Endodermal cell (in vitro differentiated cells): ENCODE data around the gene ABLIM3. TPM values are rescaled to one million over a fixed set of nuclear protein-coding genes. Genes with fewer than 3 reads are reported as not detected.

Experiments
- DNase-seq: peaks from one replicate; pipeline ENCODE4 v3.0.0-alpha.2; 2017
- H3K27ac ChIP-seq: 2 replicates; pipeline ENCODE4 v1.5.1; 2013; ENCODE audit warnings: mild to moderate bottlenecking, low read depth, low read length, moderate library complexity
- H3K27me3 ChIP-seq: 2 replicates; pipeline ENCODE4 v1.6.1; 2013; ENCODE audit warnings: mild to moderate bottlenecking, low read length, moderate library complexity; ENCODE audit not compliant: insufficient read depth, control insufficient read depth, poor library complexity, severe bottlenecking
- H3K36me3 ChIP-seq: 2 replicates; pipeline ENCODE4 v1.7.0; 2013; ENCODE audit warnings: mild to moderate bottlenecking, low read length, moderate library complexity; ENCODE audit not compliant: control insufficient read depth, insufficient read depth
- H3K4me1 ChIP-seq: one replicate; pipeline ENCODE4 v1.7.0; 2013; ENCODE audit warnings: low read length; ENCODE audit not compliant: control insufficient read depth, insufficient read depth
- H3K4me3 ChIP-seq: 2 replicates; pipeline ENCODE4 v1.5.1; 2013; ENCODE audit warnings: mild to moderate bottlenecking, low read length, moderate library complexity
- H3K9ac ChIP-seq: 2 replicates; pipeline ENCODE4 v1.6.1; 2013; ENCODE audit warnings: mild to moderate bottlenecking, low read length, moderate library complexity; ENCODE audit not compliant: poor library complexity, severe bottlenecking; ENCODE audit errors: extremely low read depth
- H3K9me3 ChIP-seq: 2 replicates; pipeline ENCODE4 v1.6.1; 2013; ENCODE audit warnings: mild to moderate bottlenecking, low read length, moderate library complexity; ENCODE audit not compliant: control insufficient read depth
- H3K27ac Mint-ChIP-seq: 2 replicates; pipeline ENCODE4 v1.8.0; 2020; ENCODE audit warnings: mixed read lengths
- H3K27me3 Mint-ChIP-seq: 2 replicates; pipeline ENCODE4 v1.8.0; 2021; ENCODE audit warnings: mild to moderate bottlenecking, mixed read lengths; ENCODE audit not compliant: insufficient read depth
- H3K36me3 Mint-ChIP-seq: 2 replicates; pipeline ENCODE4 v1.8.0; 2020; ENCODE audit warnings: low read depth, mixed read lengths
- H3K4me1 Mint-ChIP-seq: 2 replicates; pipeline ENCODE4 v1.8.0; 2020; ENCODE audit warnings: mixed read lengths
- H3K4me3 Mint-ChIP-seq: 2 replicates; pipeline ENCODE4 v1.8.0; 2020; ENCODE audit warnings: mild to moderate bottlenecking, moderate library complexity, mixed read lengths
- H3K9me3 Mint-ChIP-seq: 2 replicates; pipeline ENCODE4 v1.8.0; 2020; ENCODE audit warnings: mild to moderate bottlenecking, mixed read lengths
- CTCF ChIP-seq: fragments of 200-600 bp; sonication (generic); conservative IDR thresholded peaks from 2 replicates; pipeline ENCODE4 v1.5.0; 2021; ENCODE audit warnings: antibody characterized with exemption, mild to moderate bottlenecking
- WGBS, 2 experiments: methylation state at CpG; one replicate each; pipeline versions ENCODE4 v1.1.5 to v1.1.7; 2013; ENCODE audit warnings: missing lambda C conversion rate in 2 of 2, mixed read lengths in 1 of 2; ENCODE audit not compliant: insufficient coverage in 1 of 2, insufficient read length in 1 of 2; 5-methylcytosine and 5-hydroxymethylcytosine counted together
- total RNA-seq, 2 donors: library from RNA; stranded (reverse); fragmentation: NEBNext Ultra II Directional in 1 of 2; extraction: Animal tissue kit (Norgen Biotek cat#: 25700) in 1 of 2; gene quantifications; 2 replicates in 1 of 2; 3 replicates in 1 of 2; pipeline ENCODE4 v1.2.1, GENCODE V29; 2021

The ABLIM3 gene
- total RNA-seq, 2 donors from 2014 or later = 0.24 to 0.66 TPM

DNA sequence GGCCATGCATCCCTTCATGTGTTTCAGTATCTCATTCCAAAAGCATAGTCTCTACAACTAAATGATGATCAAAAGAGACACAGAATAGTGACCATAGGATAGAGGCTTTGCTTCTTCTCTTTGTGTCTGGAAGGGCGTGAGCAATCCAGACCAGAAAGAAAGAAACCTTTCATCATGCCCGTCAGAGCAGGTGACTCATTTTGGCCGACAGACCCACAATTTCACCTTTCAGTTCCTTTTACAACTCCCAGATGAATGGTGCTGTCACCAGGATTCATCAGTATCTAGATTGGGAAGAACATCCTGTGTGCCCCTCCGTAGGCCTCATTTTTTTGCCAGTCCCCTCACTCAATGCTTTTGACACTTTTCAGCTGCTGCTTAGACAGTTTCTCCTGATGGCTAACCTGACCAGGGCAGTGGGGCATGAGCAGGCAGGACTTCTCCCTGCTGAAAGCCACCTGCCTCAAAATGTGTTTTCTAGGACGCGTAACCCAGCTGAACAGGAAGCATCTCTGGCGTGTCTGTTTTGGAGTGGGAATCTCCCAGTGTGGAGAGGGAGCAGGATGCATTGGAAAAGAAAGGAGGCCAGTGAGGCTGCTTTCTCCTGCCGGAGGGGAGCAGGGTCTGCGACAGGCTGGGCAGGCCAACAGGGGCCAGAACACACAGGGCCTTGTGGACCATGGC lies 21.2 kb downstream of the ABLIM3 start:
- Mint-ChIP-seq H3K9me3 (no peaks in the 10 kb centered on the region), H3K27ac (no peak overlapping the region), H3K4me1 (no peaks in the 10 kb centered on the region), H3K27me3 (peaks cover 7% of the 10 kb centered on the region), H3K4me3 (no peak overlapping the region), H3K36me3 (no peaks in the 10 kb centered on the region)
- no peak for DNase-seq
- Histone ChIP-seq H3K27ac (no peak overlapping the region), H3K27me3 (peaks cover 4% of the 10 kb centered on the region), H3K9ac (no peak overlapping the region), H3K4me3 (no peak overlapping the region), H3K36me3 (no peaks in the 10 kb centered on the region), H3K9me3 (no peaks in the 10 kb centered on the region), H3K4me1 (no peaks in the 10 kb centered on the region)
- no peak for TF ChIP-seq CTCF
- 74 to 82% methylated on average over 8 to 9 of the region's 9 CpGs for WGBS, 2 experiments

DNA sequence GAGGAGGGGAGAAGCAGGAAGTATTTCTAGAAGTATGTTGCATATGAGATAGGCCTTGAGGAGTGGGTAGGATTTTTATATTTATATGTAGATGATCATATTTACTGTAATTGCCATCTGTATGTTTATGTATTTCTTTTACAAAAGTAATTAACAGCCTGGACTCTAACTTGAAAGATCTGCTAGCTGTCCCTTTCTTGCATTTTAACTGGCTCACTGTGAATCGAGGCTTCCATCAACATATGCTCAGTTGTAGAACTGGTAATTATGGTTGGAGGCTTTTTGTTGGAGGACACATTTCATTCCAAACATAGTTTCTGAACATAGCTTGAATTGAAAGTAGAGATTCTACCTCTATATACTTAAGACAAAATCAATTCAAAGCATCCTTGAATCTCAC lies 23.4 kb downstream of the ABLIM3 start:
- Mint-ChIP-seq H3K27ac (no peak overlapping the region), H3K4me3 (no peak overlapping the region), H3K27me3 (peaks cover 13% of the 10 kb centered on the region), H3K36me3 (no peaks in the 10 kb centered on the region), H3K4me1 (no peaks in the 10 kb centered on the region), H3K9me3 (no peaks in the 10 kb centered on the region)
- Histone ChIP-seq H3K36me3 (no peaks in the 10 kb centered on the region), H3K27me3 (peaks cover 4% of the 10 kb centered on the region), H3K4me1 (no peaks in the 10 kb centered on the region), H3K27ac (no peak overlapping the region), H3K9ac (no peak overlapping the region), H3K4me3 (no peak overlapping the region), H3K9me3 (no peaks in the 10 kb centered on the region)
- DNase-seq = no peak
- 83% methylated on average over 1 of the region's 1 CpG; no CpG with 5 or more reads in 1 of the 2 experiments for WGBS, 2 experiments
- TF ChIP-seq CTCF = no peak

- no peaks in the 10 kb centered on the region for H3K9me3 Mint-ChIP-seq
- no peaks in the 10 kb centered on the region for H3K36me3 Mint-ChIP-seq
- H3K27me3 Mint-ChIP-seq = peaks cover 13% of the 10 kb centered on the region
- H3K4me3 ChIP-seq = no peak overlapping the region
- no peak for TF ChIP-seq CTCF
- H3K27me3 ChIP-seq = peaks cover 4% of the 10 kb centered on the region
- H3K27ac ChIP-seq = no peak overlapping the region
- H3K4me3 Mint-ChIP-seq = no peak overlapping the region
- no peaks in the 10 kb centered on the region for H3K9me3 ChIP-seq
- no peak overlapping the region for H3K27ac Mint-ChIP-seq
- no peaks in the 10 kb centered on the region for H3K36me3 ChIP-seq
- no peaks in the 10 kb centered on the region for H3K4me1 ChIP-seq
- DNase-seq = no peak
- no peak overlapping the region for H3K9ac ChIP-seq
- no peaks in the 10 kb centered on the region for H3K4me1 Mint-ChIP-seq
Observed at GRCh38 chr5:149166128-149166527, 24.8 kb downstream of the ABLIM3 start.
